DMS79 treated with DMSO at 0.1 percent for 48 hours (cell line): ENCODE results near the gene PROSER3.

ENCODE experiments used
- DNase-seq: peaks from one replicate; lab custom pipeline; 2025; lab: John Stamatoyannopoulos, UW

PROSER3 gene

DNA sequence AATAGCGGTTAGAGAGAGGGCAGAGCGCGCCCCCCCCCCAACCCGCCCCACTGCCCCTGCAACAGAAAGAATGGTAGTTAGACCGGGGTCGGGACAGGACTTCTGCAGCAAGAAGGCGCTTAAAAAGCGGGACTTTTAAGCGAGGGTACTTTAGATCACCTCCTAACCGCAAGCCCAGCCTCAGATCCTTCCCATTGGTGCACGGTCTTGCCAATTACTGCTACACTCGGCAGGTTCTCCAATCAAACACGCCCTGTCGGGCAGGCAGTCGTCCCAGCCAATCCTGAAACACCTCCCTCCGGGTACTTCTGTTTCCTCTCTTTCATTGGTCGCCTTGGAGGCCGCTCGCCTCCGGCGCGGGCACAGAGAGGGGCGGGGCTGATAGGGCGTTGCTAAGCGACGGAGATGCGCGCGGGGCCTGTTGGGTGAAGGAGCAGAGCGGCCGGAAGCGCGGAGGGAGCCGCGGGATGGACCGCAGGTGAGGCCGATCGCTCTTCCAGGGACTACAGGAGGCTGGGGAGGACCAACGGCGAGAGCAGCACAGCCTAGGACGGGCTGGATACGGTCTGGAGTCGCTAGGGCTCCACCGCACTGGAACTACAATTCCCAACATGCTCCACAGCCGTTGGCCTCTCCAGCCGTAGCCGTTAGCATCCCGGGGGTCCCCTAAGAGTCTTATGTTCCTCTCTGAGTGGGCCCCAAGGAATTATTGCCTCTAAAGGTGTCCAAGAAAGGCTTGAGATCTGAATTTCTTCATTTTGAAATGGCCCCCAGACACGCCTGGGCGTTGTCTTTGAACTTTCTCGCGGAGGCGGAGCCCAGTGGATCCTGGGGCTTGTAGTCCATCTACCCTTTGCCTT, at the start of gene PROSER3:
TSS of gene PROSER3 (plus strand) at position 428 of the 860 bp plus-strand sequence. CDS start at position 468, 40 bp downstream.
- DNase-seq, result peak; percentile 98

DNA sequence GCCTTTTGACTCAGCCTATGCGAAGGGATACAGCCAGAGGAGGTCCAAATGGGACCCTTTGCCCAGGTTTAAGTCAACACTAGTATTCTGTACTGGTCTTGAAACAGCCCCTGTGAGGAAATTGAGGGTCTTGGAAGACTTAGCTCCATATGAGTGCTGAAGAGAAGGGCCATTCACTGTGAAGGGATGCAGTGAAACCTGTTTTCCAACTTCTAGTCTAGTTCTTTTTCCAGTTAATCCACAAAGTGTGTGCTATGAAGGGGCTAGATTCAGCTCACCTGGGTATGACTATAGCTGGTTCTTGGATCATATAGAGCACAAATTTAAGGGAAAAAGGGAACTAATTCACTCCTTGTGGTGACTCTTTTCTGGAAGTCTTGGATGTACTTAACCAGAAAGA, 49.6 kb upstream of the PROSER3 start:
- no peak for DNase-seq

DNA sequence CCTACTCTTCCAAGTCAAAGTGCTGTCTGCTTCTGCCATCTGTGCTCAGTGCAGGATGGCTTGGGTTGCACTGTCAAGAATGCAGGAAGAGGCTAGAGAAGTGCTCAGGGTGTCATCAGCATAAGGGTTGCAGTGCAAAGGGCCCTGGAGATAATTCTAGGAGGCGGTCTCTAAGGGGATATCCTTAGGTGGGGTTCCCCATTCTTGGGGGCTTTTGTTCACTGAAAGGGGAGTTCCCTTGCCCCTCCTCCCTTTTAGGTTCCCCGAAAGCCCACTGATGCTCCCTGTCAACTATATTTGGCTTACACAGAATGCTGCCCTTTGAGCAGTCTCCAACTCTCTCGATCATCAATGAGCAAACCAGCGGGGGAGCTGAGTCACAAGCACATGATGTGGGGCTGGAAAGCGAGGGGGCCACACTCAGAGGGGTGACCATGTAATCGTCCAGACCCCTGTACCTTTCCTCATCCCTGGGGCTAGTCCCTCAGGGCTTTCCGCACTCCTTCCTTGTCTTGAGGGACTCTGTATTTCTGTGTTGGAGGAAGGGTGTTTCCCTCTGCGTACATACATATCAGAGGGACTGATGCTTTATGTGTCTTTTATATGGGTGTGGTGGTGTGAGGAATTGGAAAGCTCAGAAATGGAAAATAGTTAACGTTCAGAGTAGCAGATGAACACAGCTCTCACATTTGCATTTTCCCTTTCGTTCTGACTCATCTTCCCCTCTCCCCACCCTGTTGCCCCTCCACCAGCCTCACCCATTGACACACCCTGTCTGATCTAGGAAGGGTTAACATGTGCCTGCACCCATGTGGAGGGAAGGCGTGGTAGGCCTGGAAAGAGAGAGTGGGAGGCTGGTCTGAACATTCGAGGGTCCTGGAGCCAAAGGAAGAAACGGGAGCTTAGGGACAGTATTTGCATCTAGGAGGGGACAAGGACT, 46.9 kb upstream of the PROSER3 start:
- no peak for DNase-seq

DNA sequence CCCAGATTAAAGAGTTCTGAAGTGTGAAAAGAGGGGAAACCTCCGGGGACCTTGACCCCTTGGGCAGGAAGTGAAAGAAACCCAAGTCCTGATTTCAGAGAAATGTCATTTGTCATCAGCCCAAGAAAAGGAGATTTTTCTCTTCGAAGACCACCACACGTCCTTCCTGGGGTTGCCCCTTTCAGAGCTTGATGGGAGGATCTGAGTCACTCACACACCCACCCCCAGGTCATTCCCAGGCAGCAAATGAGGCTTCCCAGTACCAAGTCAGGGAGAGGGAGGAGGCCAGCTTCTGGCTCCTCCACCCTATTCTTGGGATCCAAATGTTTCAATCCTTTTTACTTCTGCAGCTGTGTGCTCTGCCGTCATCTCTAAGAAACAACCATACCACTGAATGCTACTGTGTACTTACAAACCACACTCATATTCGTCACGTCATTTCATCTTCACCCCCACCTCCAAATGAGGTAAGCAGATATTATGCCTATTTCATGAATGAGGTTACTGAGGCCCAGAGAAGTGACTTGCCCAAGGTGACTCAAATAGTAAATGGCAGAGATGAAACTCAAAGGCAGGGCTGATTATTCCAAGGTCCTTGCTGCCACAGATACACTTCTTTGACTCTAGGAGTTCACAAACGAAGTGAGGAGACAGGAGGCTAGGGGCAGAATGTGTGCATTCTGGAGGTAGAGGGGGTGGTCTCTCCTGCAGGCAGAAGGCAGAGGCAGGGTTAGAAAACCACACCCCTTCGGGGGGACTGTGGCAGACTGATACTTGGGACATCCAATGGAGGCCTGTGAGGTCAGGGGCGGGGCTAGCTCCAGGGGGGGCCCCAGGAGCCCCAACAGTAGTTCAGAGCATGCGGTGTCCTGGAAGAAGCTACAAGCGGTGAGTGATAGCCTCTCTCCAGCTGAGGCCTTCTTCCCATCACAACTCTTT, 45.1 kb upstream of the PROSER3 start:
- no peak for DNase-seq

DNA sequence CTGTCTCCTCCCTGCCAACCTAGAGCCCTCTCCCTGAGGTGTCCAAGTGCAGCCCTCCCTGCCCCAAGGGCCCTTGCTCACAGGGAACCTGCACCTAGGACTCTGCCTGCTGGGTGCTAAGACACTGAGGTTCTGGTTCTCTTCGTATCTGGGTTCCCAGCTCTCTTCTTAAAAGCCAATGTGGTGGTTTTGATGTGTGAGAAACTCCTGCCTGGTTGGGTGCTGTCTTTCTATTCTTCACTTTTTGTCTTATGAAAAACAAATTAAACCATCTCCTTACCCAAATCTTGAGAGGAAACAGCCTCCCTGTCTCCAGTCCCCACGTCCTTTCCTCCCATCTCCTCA, 44.5 kb upstream of the PROSER3 start:
- DNase-seq, result no peak

DNA sequence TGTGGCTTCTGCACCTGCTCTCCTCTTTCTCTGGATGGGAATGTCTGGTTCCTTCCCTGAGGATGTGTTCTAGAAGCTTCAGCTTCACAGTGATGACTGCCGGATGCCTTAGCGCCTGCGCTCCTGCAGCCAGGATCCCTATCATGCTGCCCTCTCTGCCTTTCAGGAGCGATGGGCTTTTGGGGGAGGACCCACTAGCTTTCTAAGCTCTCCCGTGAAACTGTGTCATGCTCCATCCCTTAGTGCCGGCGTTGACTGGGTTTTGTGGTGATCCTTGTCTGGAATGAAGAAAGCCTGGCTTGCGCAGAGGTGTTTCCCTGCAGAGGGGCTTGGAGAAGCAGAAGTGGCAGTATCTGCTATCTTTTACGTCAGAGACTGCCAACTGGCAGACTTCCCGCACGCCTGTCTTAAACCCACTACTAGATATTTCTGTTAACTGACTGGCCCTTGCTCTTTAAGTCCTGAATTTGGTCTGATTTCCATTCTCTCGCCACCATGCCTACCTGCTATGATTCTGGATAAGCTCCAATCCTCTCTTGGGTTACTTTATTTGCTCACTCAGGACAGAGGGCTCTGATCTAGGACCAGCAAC, 44.0 kb upstream of the PROSER3 start:
- no peak for DNase-seq

DNA sequence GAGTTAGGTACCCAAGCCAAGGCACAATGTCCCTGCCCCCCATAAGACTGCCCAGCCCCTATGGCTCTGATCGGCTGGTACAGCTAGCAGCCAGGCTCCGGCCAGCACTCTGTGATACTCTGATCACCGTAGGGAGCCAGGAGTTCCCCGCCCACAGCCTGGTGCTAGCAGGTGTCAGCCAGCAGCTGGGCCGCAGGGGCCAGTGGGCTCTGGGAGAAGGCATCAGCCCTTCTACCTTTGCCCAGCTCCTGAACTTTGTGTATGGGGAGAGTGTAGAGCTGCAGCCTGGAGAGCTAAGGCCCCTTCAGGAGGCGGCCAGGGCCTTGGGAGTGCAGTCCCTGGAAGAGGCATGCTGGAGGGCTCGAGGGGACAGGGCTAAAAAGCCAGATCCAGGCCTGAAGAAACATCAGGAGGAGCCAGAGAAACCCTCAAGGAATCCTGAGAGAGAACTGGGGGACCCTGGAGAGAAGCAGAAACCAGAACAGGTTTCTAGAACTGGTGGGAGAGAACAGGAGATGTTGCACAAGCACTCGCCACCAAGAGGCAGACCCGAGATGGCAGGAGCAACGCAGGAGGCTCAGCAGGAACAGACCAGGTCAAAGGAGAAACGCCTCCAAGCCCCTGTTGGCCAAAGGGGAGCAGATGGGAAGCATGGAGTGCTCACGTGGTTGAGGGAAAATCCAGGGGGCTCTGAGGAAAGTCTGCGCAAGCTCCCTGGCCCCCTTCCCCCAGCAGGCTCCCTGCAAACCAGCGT, 43.2 kb upstream of the PROSER3 start:
- no peak for DNase-seq

DNA sequence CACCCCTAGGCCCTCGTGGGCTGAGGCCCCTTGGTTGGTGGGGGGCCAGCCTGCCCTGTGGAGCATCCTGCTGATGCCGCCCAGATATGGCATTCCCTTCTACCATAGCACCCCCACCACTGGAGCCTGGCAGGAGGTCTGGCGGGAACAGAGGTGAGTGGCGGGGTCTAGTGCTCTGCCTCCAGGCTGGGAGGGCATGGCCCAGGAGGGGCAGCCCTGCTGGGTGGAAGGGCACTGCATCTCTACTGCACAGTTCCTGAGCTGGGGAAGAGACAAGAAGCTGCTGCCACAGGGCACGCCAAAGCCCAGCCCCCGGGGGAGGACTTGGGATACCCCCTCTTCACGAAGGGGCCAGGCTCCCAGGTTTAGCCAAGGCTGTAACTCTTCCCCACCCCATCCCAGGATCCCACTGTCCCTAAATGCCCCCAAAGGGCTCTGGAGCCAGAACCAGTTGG, 42.6 kb upstream of the PROSER3 start:
- no peak for DNase-seq

DNA sequence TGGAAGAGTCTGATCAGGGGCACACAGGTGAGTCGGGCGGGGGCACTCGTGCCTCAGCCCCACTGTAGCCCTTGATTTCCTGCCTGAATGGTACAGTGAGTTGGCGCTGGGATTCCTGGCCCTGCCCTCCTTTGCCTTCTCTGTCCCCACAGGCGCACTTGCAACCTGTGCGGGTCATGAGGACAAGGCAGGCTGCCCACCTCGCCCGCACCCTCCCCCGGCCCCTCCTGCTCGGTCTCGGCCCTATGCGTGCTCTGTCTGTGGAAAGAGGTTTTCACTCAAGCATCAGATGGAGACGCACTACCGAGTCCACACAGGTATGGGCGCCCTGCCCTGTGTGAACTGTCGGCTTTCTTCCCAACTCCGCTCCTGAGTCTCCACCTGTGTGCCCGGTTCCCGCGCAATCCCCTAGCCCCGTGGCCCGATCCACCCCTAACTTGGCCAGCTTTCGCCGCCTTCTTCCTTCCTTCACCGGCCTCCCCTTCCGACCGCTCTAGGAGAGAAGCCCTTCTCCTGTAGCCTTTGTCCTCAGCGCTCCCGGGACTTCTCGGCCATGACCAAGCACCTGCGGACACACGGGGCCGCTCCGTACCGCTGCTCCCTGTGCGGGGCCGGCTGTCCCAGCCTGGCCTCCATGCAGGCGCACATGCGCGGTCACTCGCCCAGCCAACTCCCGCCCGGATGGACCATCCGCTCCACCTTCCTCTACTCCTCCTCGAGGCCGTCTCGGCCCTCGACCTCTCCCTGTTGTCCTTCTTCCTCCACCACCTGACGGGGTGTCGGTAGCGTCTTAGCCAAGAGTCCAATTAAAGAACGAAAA, 41.8 kb upstream of the PROSER3 start:
- peak; percentile 39 for DNase-seq

DNA sequence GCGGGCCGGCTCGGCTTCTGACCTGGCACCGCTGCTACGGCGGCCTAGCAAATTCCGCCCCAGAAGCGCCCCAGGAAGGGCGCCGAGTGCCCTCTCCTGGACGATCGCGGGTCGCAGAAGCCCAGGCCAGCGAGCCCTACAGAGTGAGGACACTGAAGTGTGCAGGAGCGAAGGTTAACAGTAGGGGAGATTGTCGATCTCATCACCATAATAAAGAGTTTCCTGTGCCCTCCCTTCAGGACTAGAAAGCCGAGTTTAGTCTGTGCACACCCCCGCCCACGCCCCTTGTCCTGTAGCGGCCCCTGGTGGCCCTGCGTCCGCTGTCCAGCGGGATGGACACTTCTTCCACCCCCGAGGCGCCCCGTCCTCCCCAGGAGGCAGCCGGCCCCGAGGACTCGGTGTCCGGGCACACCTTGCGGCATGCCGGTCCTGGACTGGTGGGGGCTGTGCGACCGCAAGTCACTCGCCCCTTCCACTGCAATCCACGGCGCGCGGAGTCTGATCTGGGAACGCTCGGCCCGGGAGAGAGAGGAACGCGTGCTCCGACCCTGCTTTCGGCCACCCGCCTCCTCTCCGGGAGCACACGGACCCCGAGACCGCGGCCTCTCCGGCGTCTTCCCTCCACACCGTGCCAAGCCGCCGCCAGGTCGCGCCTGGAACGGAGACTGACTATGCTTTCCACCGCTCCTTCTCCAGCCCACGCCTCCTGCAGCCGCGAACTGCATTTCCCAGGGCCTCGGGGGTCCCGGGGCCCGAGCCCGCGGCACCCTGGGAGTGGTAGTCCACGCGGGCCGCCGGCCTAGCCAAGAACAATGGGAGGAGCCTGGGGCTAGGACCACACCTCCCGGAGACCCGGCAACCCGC, 40.9 kb upstream of the PROSER3 start:
- DNase-seq, result peak; percentile 64

DNA sequence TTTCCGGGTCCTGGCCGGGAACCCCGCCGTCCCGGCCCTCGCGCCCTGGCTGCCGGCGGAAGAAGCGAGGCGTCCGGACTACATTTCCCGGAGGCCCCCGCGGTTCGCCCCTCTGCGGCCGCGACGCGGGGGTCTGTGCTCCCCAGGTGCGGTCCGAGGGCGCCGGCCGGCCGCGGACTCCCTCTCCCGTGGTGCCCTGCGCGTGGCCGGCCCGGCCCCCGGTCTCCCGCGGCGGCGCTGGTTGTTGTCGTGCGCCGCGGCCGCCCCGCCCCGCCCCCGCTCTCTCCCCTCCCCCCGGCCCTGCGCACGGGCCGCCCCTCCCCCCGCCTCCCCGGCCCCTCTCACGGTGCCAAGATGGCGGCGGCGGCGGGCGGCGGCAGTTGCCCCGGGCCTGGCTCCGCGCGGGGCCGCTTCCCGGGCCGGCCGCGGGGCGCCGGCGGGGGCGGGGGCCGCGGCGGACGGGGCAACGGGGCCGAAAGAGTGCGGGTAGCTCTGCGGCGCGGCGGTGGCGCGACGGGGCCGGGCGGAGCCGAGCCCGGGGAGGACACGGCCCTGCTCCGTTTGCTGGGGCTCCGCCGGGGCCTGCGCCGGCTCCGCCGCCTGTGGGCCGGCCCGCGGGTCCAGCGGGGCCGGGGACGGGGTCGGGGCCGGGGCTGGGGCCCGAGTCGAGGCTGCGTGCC, 40.2 kb upstream of the PROSER3 start, which contains the start of gene KMT2B:
TSS of gene KMT2B (plus strand) at position 339 of the 680 bp plus-strand sequence. CDS start at position 355, 16 bp downstream.
- DNase-seq, result peak; percentile 86

DNA sequence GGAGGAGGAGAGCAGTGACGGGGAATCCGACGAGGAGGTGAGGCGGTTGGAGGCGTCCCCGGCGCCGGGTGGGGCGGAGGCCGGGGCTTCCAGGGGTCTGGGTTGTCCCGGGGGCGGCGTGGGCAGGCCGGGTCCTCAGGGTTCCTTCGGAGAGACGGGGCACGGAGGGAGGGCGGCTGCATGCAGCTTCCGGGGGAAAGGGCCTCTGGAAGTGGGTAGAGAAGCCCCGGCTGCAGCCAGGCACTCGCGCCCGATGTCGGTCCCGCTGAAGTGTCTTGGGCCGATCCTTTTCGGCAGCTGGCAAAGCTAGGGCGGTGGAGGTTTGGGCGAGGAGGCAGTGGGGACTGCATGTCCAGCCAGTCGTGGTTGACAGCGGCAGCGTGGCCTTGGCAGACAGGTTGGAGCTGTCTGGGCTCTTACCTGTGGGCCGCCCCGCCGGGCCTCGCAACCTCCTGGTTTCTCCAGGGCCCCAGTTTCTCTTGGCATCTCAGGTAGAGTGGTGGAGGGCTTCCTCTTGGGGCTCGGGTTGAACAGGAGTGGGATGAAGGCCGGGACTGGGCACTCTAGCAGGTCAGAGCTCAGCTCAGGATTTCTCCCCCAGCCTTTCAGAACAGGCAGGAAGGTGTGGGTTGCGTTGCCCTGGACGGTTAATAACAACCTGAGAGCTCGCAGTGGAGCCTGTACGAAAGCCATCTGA, 39.5 kb upstream of the PROSER3 start:
- no peak for DNase-seq

DNA sequence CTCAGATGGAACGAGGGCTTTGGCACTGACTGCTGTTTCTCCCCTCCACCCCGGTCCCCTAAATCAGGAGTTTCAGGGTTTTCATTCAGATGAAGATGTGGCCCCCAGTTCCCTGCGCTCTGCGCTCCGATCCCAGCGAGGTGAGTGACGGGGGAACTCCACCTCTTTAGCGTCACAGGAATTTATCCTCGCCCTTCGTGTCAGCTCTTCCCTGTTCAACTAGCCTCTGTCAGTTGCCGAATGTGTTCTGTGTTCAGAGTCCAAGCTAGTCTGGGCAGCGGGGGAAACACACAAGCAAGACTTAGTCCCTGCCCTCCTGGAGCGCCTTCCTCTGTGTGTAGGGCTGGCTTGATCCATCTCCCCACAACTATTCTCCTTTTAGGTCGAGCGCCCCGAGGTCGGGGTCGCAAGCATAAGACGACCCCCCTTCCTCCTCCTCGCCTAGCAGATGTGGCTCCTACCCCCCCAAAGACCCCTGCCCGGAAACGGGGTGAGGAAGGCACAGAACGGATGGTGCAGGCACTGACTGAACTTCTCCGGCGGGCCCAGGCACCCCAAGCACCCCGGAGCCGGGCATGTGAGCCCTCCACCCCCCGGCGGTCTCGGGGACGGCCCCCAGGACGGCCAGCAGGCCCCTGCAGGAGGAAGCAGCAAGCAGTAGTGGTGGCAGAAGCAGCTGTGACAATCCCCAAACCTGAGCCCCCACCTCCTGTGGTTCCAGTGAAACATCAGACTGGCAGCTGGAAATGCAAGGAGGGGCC, 38.4 kb upstream of the PROSER3 start:
- DNase-seq, result no peak

DNA sequence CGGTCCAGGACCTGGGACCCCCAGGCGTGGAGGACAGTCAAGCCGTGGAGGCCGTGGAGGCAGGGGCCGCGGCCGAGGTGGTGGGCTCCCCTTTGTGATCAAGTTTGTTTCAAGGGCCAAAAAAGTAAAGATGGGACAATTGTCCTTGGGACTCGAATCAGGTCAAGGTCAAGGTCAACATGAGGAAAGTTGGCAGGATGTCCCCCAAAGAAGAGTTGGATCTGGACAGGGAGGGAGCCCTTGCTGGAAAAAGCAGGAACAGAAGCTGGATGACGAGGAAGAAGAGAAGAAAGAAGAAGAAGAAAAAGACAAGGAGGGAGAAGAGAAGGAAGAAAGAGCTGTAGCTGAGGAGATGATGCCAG, 37.8 kb upstream of the PROSER3 start:
- DNase-seq, result no peak

DNA sequence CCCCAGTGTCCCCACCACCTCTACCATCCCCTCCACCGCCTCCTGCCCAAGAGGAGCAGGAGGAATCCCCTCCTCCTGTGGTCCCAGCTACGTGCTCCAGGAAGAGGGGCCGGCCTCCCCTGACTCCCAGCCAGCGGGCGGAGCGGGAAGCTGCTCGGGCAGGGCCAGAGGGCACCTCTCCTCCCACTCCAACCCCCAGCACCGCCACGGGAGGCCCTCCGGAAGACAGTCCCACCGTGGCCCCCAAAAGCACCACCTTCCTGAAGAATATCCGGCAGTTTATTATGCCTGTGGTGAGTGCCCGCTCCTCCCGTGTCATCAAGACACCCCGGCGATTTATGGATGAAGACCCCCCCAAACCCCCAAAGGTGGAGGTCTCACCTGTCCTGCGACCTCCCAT, 37.3 kb upstream of the PROSER3 start:
- DNase-seq, result no peak

DNA sequence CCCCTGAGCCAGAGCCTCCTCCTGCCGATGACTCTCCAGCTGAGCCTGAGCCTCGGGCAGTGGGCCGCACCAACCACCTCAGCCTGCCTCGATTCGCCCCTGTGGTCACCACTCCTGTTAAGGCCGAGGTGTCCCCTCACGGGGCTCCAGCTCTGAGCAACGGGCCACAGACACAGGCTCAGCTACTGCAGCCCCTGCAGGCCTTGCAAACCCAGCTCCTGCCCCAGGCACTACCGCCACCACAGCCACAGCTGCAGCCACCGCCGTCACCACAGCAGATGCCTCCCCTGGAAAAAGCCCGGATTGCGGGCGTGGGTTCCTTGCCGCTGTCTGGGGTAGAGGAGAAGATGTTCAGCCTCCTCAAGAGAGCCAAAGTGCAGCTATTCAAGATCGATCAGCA, 36.6 kb upstream of the PROSER3 start:
- DNase-seq, result no peak

DNA sequence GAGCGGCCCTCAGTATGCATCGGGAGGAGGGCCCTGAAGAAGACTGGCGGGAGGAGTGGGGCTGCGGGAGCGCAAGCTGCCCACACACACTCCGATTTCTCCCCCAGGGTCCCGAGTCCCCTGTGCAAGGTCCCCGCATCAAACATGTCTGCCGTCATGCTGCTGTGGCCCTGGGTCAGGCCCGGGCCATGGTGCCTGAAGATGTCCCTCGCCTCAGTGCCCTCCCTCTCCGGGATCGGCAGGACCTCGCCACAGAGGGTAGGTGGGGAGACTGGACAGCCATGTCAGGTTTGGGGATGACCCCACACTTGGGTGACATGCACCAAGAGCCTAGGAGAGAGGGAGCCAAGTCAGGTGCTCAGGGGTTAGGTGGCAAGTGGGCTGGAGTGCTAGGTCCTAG, 35.5 kb upstream of the PROSER3 start:
- no peak for DNase-seq
